Gastrocnemius medialis (tissue), 4 donors: ENCODE measurements around the gene RBM6. TPM values are rescaled to one million over a fixed set of nuclear protein-coding genes. Genes with fewer than 3 reads are reported as not detected.

Source experiments
- ATAC-seq, 2 donors: fragments of 150-250 bp; one replicate each; pipeline ENCODE4 v1.9.1; 2016
- DNase-seq, 2 donors: peaks; one replicate each; pipeline ENCODE4 v3.0.0-alpha.2; 2019
- H3K27ac ChIP-seq, 4 donors: fragments of 200-600 bp; sonication (generic); 1 replicate in 1 of 4; 2 replicates in 3 of 4; pipeline ENCODE4 v1.5.1; 2016 to 2018; ENCODE audit warnings: mild to moderate bottlenecking in 2 of 4, moderate library complexity in 1 of 4
- H3K27me3 ChIP-seq, 3 donors: fragments of 200-600 bp; sonication (generic) in 2 of 3; 1 replicate in 1 of 3; 2 replicates in 2 of 3; pipeline versions ENCODE4 v1.5.1 to v1.6.0; 2016 to 2019; ENCODE audit warnings: mild to moderate bottlenecking in 1 of 3, moderate library complexity in 1 of 3
- H3K36me3 ChIP-seq, 2 donors: fragments of 200-600 bp; sonication (generic) in 1 of 2; one replicate each; pipeline ENCODE4 v1.5.1; 2017 to 2018
- H3K4me1 ChIP-seq, 2 donors: fragments of 200-600 bp; sonication (generic) in 1 of 2; one replicate each; pipeline ENCODE4 v1.5.1; 2016 to 2017; ENCODE audit warnings: mild to moderate bottlenecking in 2 of 2
- H3K4me3 ChIP-seq, 4 donors: fragments of 200-600 bp; sonication (generic) in 3 of 4; 1 replicate in 1 of 4; 2 replicates in 3 of 4; pipeline ENCODE4 v1.5.1; 2016 to 2019; ENCODE audit warnings: mild to moderate bottlenecking in 2 of 4
- H3K9me3 ChIP-seq, 3 donors: fragments of 200-600 bp; sonication (generic) in 2 of 3; 1 replicate in 1 of 3; 2 replicates in 2 of 3; pipeline ENCODE4 v1.5.1; 2016 to 2019
- POLR2A ChIP-seq, 2 donors: fragments of 450-650 bp; IDR thresholded peaks; one replicate each; pipeline ENCODE4 v1.6.1; 2017; ENCODE audit warnings: antibody characterized with exemption in 2 of 2, mild to moderate bottlenecking in 2 of 2, moderate library complexity in 2 of 2
- in situ Hi-C, 4 donors: fragments of 200-750 bp; cut with MboI; loops; one replicate each; pipeline versions ENCODE4 v1.15.0 to v1.8.0; 2017; ENCODE audit warnings: low sequenced_read_pairs in 4 of 4
- intact Hi-C: fragments of 100-400 bp; cut with DNase I; formaldehyde crosslinking; loops from one replicate; pipeline ENCODE4 v1.15.1; 2023; ENCODE audit warnings: low total_unique reads
- total RNA-seq, 4 donors: library from RNA; depleted of rRNA; stranded (reverse); fragments of >200 nt; gene quantifications; one replicate each; pipeline versions ENCODE4 v1.1.0 to v1.2.3, GENCODE V29; 2016
- TF ChIP-seq, protein P1 (sequence below), 5 experiments: fragments of 450-650 bp in 3 of 5; fragments of 200-600 bp in 2 of 5; sonication (generic) in 2 of 5; IDR thresholded peaks in 4 of 5; conservative IDR thresholded peaks in 1 of 5; 1 replicate in 4 of 5; 2 replicates in 1 of 5; pipeline ENCODE4 v1.5.1; 2016 to 2019; ENCODE audit warnings: antibody characterized with exemption in 5 of 5, mild to moderate bottlenecking in 3 of 5, moderate library complexity in 3 of 5

RBM6 gene
- total RNA-seq, 4 donors from 2014 or later, result 27.2 to 55.6 (median 30.6) TPM

DNA sequence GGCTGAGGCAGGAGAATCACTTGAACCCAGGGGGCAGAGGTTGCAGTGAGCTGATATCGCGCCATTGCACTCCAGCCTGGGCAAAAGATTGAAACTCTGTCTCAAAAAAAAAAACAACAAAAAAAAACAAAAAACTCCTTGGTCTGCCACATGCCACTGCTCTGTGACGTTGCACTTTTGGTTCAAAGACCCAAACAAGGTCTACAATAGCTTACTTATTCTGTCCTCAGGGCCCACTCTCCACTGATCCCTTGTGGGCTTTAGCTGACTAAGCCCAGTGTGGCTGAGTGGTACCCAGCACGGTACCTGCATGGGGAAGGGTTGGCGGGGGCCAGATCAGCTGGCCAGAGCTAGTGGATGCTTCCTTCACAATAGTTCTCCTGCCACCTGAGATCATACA is 12.2 kb upstream of the RBM6 start:
- in situ Hi-C loops, result loop anchor here in 1 of 4 donors (25.0 kb wide), 1 partner anchor 360 kb away; the partner anchor contains the start of genes HYAL3, IFRD2, LSMEM2 and NAA80
- Histone ChIP-seq H3K27me3 (no peaks in the 10 kb centered on the region), H3K4me1 (peaks cover 22 to 37% of the 10 kb centered on the region in 2 donors), H3K9me3 (no peaks in the 10 kb centered on the region), H3K27ac (no peak overlapping the region), H3K4me3 (no peak overlapping the region), H3K36me3 (peaks cover 0 to 4% of the 10 kb centered on the region in 2 donors)
- DNase-seq (no peak), ATAC-seq (no peak)
- TF ChIP-seq, protein P1, sequence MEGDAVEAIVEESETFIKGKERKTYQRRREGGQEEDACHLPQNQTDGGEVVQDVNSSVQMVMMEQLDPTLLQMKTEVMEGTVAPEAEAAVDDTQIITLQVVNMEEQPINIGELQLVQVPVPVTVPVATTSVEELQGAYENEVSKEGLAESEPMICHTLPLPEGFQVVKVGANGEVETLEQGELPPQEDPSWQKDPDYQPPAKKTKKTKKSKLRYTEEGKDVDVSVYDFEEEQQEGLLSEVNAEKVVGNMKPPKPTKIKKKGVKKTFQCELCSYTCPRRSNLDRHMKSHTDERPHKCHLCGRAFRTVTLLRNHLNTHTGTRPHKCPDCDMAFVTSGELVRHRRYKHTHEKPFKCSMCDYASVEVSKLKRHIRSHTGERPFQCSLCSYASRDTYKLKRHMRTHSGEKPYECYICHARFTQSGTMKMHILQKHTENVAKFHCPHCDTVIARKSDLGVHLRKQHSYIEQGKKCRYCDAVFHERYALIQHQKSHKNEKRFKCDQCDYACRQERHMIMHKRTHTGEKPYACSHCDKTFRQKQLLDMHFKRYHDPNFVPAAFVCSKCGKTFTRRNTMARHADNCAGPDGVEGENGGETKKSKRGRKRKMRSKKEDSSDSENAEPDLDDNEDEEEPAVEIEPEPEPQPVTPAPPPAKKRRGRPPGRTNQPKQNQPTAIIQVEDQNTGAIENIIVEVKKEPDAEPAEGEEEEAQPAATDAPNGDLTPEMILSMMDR (IDR thresholded peaks at IDR 0.05 in 4 of 5, conservative IDR thresholded peaks at IDR 0.05 in 1 of 5), result no peak
- intact Hi-C loops, result loop anchor here (1.0 kb wide), 1 partner anchor 66 kb away; no protein-coding TSS in a partner anchor

DNA sequence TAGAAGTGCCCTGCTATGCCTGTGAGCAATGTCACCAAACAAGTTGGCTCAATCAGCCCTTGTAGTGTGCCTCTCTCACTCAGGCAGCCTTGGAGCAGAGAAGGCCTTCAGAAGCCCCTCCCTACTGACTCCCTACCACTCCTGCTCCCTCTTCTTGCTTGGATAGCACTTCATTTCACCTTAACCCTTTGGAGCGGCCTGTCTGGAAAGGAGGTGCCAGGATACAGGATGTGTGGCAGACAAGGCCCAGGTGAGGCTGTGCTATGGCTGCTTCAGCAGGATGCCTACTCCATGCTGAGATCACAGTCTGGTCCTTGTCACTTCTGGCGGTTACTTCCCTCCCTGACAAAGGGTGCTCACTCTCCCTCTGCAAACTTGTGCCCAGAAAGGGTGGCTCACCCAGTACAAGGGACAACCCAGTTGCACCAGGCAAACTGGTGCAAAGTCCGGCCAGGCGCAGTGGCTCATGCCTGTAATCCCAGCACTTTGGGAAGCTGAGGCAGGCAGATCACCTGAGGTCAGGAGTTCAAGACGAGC is 11.4 kb upstream of the RBM6 start:
- intact Hi-C loops (loop anchor here (1.0 kb wide), 2 partner anchors 12 to 374 kb away; partner anchors contain the start of genes BSN and RBM6), in situ Hi-C loops (loop anchor here in 1 of 4 donors (25.0 kb wide), 1 partner anchor 359 kb away; the partner anchor contains the start of genes HYAL3, IFRD2, LSMEM2 and NAA80)
- H3K27me3 ChIP-seq, result no peaks in the 10 kb centered on the region
- peaks cover 0 to 3% of the 10 kb centered on the region in 2 donors for H3K36me3 ChIP-seq
- peak overlapping the region; percentile 60 to 98 (median 80) for H3K4me3 ChIP-seq
- TF ChIP-seq, protein P1 (IDR thresholded peaks at IDR 0.05 in 4 of 5, conservative IDR thresholded peaks at IDR 0.05 in 1 of 5), result no peak
- no peak for TF ChIP-seq POLR2A (IDR thresholded peaks at IDR 0.05)
- DNase-seq (no peak), ATAC-seq (no peak)
- H3K4me1 ChIP-seq, result peaks cover 22 to 37% of the 10 kb centered on the region in 2 donors
- no peaks in the 10 kb centered on the region for H3K9me3 ChIP-seq
- H3K27ac ChIP-seq, result peak overlapping the region in 3 of 4 donors; percentile 91 to 98 (median 95)

DNA sequence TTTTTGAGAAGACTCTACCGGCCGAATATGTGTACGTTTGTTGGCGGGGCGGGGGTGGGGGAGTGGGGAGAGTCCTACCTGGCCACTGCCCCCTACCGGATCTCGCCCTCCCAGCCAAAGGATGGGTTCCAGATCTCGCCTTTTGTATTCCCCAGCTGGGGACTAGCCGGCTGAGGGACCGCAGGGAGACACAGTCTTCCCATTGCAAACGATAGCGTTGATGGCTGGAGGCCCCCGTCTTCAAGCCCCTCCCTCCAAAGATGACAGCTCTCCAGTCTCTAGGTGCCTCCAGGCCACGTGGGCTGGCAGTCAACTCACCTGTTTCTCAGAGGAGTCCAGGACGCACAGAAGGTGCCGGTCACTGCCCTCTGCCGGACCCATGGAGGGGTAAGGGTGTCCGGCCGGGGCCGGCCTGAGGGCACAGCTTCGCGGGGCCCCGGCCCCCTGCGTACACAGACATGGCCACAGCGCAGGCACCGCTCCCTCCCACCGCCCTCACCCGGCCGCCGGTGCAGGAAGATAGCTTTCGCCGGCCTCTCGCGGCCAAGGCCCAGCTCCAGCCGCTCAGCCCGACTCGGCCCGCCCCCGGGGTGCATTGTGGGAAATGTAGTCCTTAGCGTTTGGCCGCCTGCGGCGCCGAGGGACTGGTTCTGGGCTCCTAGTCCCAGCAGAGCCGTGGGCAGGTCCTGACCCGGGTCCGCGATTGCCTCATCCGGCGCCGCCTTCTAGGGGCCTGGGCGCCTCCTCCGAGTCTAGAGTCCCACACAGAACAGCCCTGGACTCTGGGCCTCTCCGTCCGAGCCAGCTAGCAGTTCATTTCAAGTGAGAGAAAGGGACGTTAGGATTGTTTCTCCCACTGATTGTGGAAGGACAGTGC is 10.4 kb upstream of the RBM6 start, which contains the start of gene MON1A:
TSS of gene MON1A (minus strand) at position 521 of the 877 bp plus-strand sequence. CDS start 16,465 bp downstream, outside the sequence.
- no peaks in the 10 kb centered on the region for H3K36me3 ChIP-seq
- peak; percentile 81 to 88 for TF ChIP-seq POLR2A (IDR thresholded peaks at IDR 0.05)
- TF ChIP-seq, protein P1 (IDR thresholded peaks at IDR 0.05 in 4 of 5, conservative IDR thresholded peaks at IDR 0.05 in 1 of 5), result peak in 4 of 5 experiments; percentile 32 to 46 (median 38)
- no peaks in the 10 kb centered on the region for H3K9me3 ChIP-seq
- H3K27me3 ChIP-seq, result no peaks in the 10 kb centered on the region
- H3K4me1 ChIP-seq, result peaks cover 21 to 31% of the 10 kb centered on the region in 2 donors
- DNase-seq, result peak; percentile 90 to 94
- peak within 1 kb of the TSS; percentile 60 to 98 (median 80) for H3K4me3 ChIP-seq
- H3K27ac ChIP-seq, result peak within 1 kb of the TSS; percentile 86 to 98 (median 93)
- intact Hi-C loops, result loop anchor here (1.0 to 5.0 kb wide), 3 partner anchors 11 to 375 kb away; partner anchors contain the start of genes BSN, IP6K1 and RBM6
- in situ Hi-C loops, result loop anchor here in 1 of 4 donors (25.0 kb wide), 1 partner anchor 358 kb away; the partner anchor contains the start of genes HYAL3, IFRD2, LSMEM2 and NAA80
- ATAC-seq, result peak; percentile 94 to 95

DNA sequence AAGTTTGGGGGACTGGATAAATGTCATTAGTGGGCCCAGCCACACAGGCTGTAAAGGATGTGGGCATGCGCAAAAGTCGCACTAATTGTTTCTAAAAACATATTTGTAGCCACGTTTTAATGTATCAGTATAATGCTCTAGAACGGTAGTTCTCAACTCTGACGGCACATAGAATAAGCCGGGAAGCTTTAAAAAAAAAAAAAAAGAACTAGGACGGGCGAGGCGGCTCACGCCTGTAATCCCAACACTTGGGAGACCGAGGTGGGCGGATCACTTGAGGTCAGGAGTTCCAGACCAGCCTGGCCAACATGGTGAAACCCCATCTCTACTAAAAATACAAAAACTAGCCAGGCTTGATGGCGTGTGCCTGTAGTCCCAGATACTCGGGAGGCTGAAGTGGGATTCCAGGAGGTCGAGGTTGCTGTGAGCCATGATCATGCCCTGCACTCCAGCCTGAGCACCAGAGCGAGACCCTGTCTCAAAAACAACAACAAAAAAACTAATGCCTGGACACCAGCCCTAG is 9.7 kb upstream of the RBM6 start:
- no peak for ATAC-seq
- Histone ChIP-seq H3K4me3 (peak overlapping the region; percentile 60 to 98 (median 80)), H3K36me3 (no peaks in the 10 kb centered on the region), H3K4me1 (peaks cover 18 to 24% of the 10 kb centered on the region in 2 donors), H3K27me3 (no peaks in the 10 kb centered on the region), H3K9me3 (no peaks in the 10 kb centered on the region), H3K27ac (peak overlapping the region; percentile 86 to 98 (median 93))
- no peak for DNase-seq
- intact Hi-C loops (loop anchor here (5.0 kb wide), 1 partner anchor 143 kb away; the partner anchor contains the start of gene IP6K1), in situ Hi-C loops (loop anchor here in 1 of 4 donors (25.0 kb wide), 1 partner anchor 357 kb away; the partner anchor contains the start of genes HYAL3, IFRD2, LSMEM2 and NAA80)
- TF ChIP-seq, protein P1 (IDR thresholded peaks at IDR 0.05 in 4 of 5, conservative IDR thresholded peaks at IDR 0.05 in 1 of 5), result no peak
